ENCODE measurements around the gene EPB41L3. TPM values are rescaled to one million over a fixed set of nuclear protein-coding genes. Genes with fewer than 3 reads are reported as not detected.

EPB41L3 gene
- total RNA-seq, 1 experiment from 2014 or later: 0.36 TPM

DNA sequence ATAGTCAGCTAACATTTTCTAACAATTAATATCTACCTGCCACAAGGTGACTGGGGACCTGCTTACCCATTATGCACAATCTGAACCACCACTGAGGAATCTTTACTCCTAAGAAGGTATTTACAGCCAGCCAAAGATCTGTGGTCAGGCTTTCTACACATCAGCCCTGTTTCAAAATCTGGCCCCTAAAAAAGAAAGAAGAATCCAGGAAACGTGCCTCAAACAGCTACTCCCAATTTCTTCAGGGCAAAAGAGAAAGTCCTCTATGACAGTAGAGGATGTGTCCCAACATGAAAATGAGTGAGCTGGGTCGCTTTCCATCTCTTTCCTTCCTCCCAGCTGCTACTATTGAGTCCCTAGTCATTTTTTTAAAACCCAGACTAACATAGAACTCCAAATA, 79.5 kb downstream of the EPB41L3 start:
- Histone ChIP-seq H3K36me3 (ENCODE audit: control insufficient read depth, insufficient read depth, low read length) (no peaks in the 10 kb centered on the region), H3K27ac (ENCODE audit: low read length) (no peak overlapping the region), H3K4me1 (ENCODE audit: control insufficient read depth, insufficient read depth, low read length) (no peaks in the 10 kb centered on the region), H3K4me3 (ENCODE audit: low read depth in 2 of 2, low read length in 2 of 2) (no peak overlapping the region), H3K9me3 (ENCODE audit: control insufficient read depth, insufficient read depth, low read depth, low read length) (no peaks in the 10 kb centered on the region), H3K27me3 (ENCODE audit: control insufficient read depth, insufficient read depth, low read length) (no peaks in the 10 kb centered on the region)
- ATAC-seq (no peak), DNase-seq (ENCODE audit: low read depth, low spot score) (no peak)
- ChIA-PET POLR2A (no interaction called here), CTCF (no interaction called here)
- intact Hi-C loops (cut with micrococcal nuclease; ENCODE audit: unreplicated experiment) (no loop called here), in situ Hi-C loops (cut with HindIII; ENCODE audit: low pct_unique_long_range_greater_than_20kb, low sequenced_read_pairs) (no loop called here)
- no TSS peak for BruUV-seq (replicated peaks)
- TF ChIP-seq TCF7L2 (IDR thresholded peaks at IDR 0.05; ENCODE audit: low read depth, low read length): no peak
- no peak for TF ChIP-seq CTCF (IDR thresholded peaks at IDR 0.05)
- no peak for TF ChIP-seq POLR2AphosphoS5 (IDR thresholded peaks at IDR 0.05; ENCODE audit: low read depth, low read length)
- TF ChIP-seq, protein P1, sequence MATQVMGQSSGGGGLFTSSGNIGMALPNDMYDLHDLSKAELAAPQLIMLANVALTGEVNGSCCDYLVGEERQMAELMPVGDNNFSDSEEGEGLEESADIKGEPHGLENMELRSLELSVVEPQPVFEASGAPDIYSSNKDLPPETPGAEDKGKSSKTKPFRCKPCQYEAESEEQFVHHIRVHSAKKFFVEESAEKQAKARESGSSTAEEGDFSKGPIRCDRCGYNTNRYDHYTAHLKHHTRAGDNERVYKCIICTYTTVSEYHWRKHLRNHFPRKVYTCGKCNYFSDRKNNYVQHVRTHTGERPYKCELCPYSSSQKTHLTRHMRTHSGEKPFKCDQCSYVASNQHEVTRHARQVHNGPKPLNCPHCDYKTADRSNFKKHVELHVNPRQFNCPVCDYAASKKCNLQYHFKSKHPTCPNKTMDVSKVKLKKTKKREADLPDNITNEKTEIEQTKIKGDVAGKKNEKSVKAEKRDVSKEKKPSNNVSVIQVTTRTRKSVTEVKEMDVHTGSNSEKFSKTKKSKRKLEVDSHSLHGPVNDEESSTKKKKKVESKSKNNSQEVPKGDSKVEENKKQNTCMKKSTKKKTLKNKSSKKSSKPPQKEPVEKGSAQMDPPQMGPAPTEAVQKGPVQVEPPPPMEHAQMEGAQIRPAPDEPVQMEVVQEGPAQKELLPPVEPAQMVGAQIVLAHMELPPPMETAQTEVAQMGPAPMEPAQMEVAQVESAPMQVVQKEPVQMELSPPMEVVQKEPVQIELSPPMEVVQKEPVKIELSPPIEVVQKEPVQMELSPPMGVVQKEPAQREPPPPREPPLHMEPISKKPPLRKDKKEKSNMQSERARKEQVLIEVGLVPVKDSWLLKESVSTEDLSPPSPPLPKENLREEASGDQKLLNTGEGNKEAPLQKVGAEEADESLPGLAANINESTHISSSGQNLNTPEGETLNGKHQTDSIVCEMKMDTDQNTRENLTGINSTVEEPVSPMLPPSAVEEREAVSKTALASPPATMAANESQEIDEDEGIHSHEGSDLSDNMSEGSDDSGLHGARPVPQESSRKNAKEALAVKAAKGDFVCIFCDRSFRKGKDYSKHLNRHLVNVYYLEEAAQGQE (IDR thresholded peaks at IDR 0.05; ENCODE audit: insufficient read depth in 1 of 2, low read depth in 2 of 2, low read length in 1 of 2): no peak
- no peak for TF ChIP-seq SIN3A (IDR thresholded peaks at IDR 0.05; ENCODE audit: borderline replicate concordance, insufficient read depth, low read depth, low read length)

DNA sequence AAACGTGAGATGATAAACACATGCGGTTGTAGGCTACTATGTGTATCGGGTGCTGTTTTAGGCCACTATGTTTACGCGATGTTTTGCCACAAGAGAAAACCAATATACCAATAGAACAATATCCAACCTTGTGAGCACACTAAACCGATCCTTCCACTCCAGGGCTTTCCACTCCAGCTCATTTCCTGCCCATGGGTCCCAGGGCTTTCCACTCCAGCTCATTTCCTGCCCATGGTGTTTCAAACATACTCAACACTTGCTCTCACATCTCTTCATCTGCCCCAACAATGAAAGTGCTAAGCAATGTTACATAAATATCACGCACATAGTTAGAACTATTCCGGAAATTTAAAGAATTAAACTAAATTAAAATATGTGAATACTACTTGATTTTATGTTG, 80.0 kb downstream of the EPB41L3 start:
- TF ChIP-seq TCF7L2 (IDR thresholded peaks at IDR 0.05; ENCODE audit: low read depth, low read length) (no peak), CTCF (IDR thresholded peaks at IDR 0.05) (no peak), POLR2AphosphoS5 (IDR thresholded peaks at IDR 0.05; ENCODE audit: low read depth, low read length) (no peak), SIN3A (IDR thresholded peaks at IDR 0.05; ENCODE audit: borderline replicate concordance, insufficient read depth, low read depth, low read length) (no peak)
- TF ChIP-seq, protein P1 (IDR thresholded peaks at IDR 0.05; ENCODE audit: insufficient read depth in 1 of 2, low read depth in 2 of 2, low read length in 1 of 2): no peak
- H3K27me3 ChIP-seq (ENCODE audit: control insufficient read depth, insufficient read depth, low read length): no peaks in the 10 kb centered on the region
- H3K27ac ChIP-seq (ENCODE audit: low read length): no peak overlapping the region
- H3K4me3 ChIP-seq (ENCODE audit: low read depth in 2 of 2, low read length in 2 of 2): no peak overlapping the region
- no peak for ATAC-seq
- no peaks in the 10 kb centered on the region for H3K9me3 ChIP-seq (ENCODE audit: control insufficient read depth, insufficient read depth, low read depth, low read length)
- POLR2A ChIA-PET: no interaction called here
- no TSS peak for BruUV-seq (replicated peaks)
- no peaks in the 10 kb centered on the region for H3K4me1 ChIP-seq (ENCODE audit: control insufficient read depth, insufficient read depth, low read length)
- no peaks in the 10 kb centered on the region for H3K36me3 ChIP-seq (ENCODE audit: control insufficient read depth, insufficient read depth, low read length)
- intact Hi-C loops (cut with micrococcal nuclease; ENCODE audit: unreplicated experiment) (no loop called here), in situ Hi-C loops (cut with HindIII; ENCODE audit: low pct_unique_long_range_greater_than_20kb, low sequenced_read_pairs) (no loop called here)
- DNase-seq (ENCODE audit: low read depth, low spot score): no peak
- CTCF ChIA-PET: no interaction called here
